RPMI7951 (cell line): ENCODE measurements around the gene AGBL4. TPM values are rescaled to one million over a fixed set of nuclear protein-coding genes. Genes with fewer than 3 reads are reported as not detected.
"Not testable (repeated sequence)": the region's sequence is repeated elsewhere in the genome, so short reads cannot be mapped to it uniquely, and the experiment has no call there.

ENCODE experiments used
- DNase-seq: peaks from one replicate; pipeline ENCODE4 v3.0.0-alpha.2; 2012; ENCODE audit warnings: low read depth
- total RNA-seq: library from RNA; depleted of rRNA; stranded (reverse); fragments of >200 nt; shearing (Covaris generic); gene quantifications from 2 replicates; pipeline ENCODE4 v1.2.3, GENCODE V29; 2014

Gene AGBL4
- total RNA-seq, 1 experiment from 2014 or later = not detected

- DNase-seq = no peak
Measured at GRCh38 chr1:48548985-48549384, 1474.8 kb downstream of the AGBL4 start.

- DNase-seq = peak; percentile 43
Measured at GRCh38 chr1:48547561-48548220, 1476.1 kb downstream of the AGBL4 start.

GRCh38 chr1:48543854-48544253 is 1479.9 kb downstream of the AGBL4 start:
- DNase-seq = no peak

- no peak for DNase-seq
Measured at GRCh38 chr1:48540587-48540986, 1483.2 kb downstream of the AGBL4 start.

- DNase-seq = no peak
Measured at GRCh38 chr1:48536477-48536876, 1487.3 kb downstream of the AGBL4 start.

- DNase-seq = peak; percentile 36
Measured at GRCh38 chr1:48532976-48533375, 1490.8 kb downstream of the AGBL4 start.

GRCh38 chr1:48530727-48531351 is 1492.9 kb downstream of the AGBL4 start:
- DNase-seq = peak; percentile 36

GRCh38 chr1:48527051-48527450 is 1496.7 kb downstream of the AGBL4 start:
- no peak for DNase-seq

- DNase-seq = peak; percentile 11
Measured at GRCh38 chr1:48526008-48526710, 1497.6 kb downstream of the AGBL4 start.

GRCh38 chr1:48524892-48525467 is 1498.8 kb downstream of the AGBL4 start:
- peak; percentile 42 for DNase-seq

GRCh38 chr1:48523558-48523957 is 1500.2 kb downstream of the AGBL4 start:
- no peak for DNase-seq

GRCh38 chr1:48519896-48520295 is 1503.9 kb downstream of the AGBL4 start:
- DNase-seq = not testable (repeated sequence)

GRCh38 chr1:48506870-48507269 is 1516.9 kb downstream of the AGBL4 start:
- no peak for DNase-seq

GRCh38 chr1:48500541-48501450 is 1523.0 kb downstream of the AGBL4 start:
- DNase-seq = no peak

- no peak for DNase-seq
Measured at GRCh38 chr1:48499211-48499735, 1524.5 kb downstream of the AGBL4 start.

GRCh38 chr1:48498096-48498791 is 1525.5 kb downstream of the AGBL4 start:
- DNase-seq = peak; percentile 71

GRCh38 chr1:48495911-48496310 is 1527.8 kb downstream of the AGBL4 start:
- DNase-seq = peak; percentile 41

GRCh38 chr1:48495166-48495565 is 1528.6 kb downstream of the AGBL4 start:
- DNase-seq = peak; percentile 87

GRCh38 chr1:48493970-48494769 is 1529.6 kb downstream of the AGBL4 start:
- peak; percentile 94 for DNase-seq

GRCh38 chr1:48493041-48493440 is 1530.7 kb downstream of the AGBL4 start:
- DNase-seq = no peak
